GM21529 (cell line): ENCODE results near the gene SUSD2.
"Not testable (repeated sequence)": the region's sequence is repeated elsewhere in the genome, so short reads cannot be mapped to it uniquely, and the experiment has no call there.

ENCODE experiments used
- ATAC-seq: cut with Tn5 transposase; IDR thresholded peaks from one replicate; pipeline ENCODE4 v1.9.1; 2021; ENCODE audit not compliant: unreplicated experiment

SUSD2 gene

GRCh38 chr22:24210409-24210808 is 29.1 kb downstream of the SUSD2 start:
- not testable (repeated sequence) for ATAC-seq

- ATAC-seq, result not testable (repeated sequence)
Observed at GRCh38 chr22:24211716-24212115, 30.4 kb downstream of the SUSD2 start.

- ATAC-seq, result not testable (repeated sequence)
Observed at GRCh38 chr22:24213111-24213510, 31.8 kb downstream of the SUSD2 start.

- no peak for ATAC-seq
Observed at GRCh38 chr22:24214467-24215285, 33.4 kb downstream of the SUSD2 start.

- no peak for ATAC-seq
Observed at GRCh38 chr22:24216541-24217209, 35.4 kb downstream of the SUSD2 start.

GRCh38 chr22:24217384-24217783 is 36.1 kb downstream of the SUSD2 start:
- ATAC-seq, result no peak

- ATAC-seq, result no peak
Observed at GRCh38 chr22:24219750-24220149, 38.5 kb downstream of the SUSD2 start.

- ATAC-seq, result no peak
Observed at GRCh38 chr22:24224468-24224867, 43.2 kb downstream of the SUSD2 start.

- ATAC-seq, result no peak
Observed at GRCh38 chr22:24225044-24225601, 43.8 kb downstream of the SUSD2 start.

- ATAC-seq, result no peak
Observed at GRCh38 chr22:24225951-24226350, 44.7 kb downstream of the SUSD2 start.

- no peak for ATAC-seq
Observed at GRCh38 chr22:24230911-24231656, 49.8 kb downstream of the SUSD2 start.

- no peak for ATAC-seq
Observed at GRCh38 chr22:24231706-24232105, 50.4 kb downstream of the SUSD2 start.

- ATAC-seq, result no peak
Observed at GRCh38 chr22:24232124-24232523, 50.8 kb downstream of the SUSD2 start.

- ATAC-seq, result no peak
Observed at GRCh38 chr22:24232725-24233124, 51.4 kb downstream of the SUSD2 start.

- no peak for ATAC-seq
Observed at GRCh38 chr22:24233235-24233634, 51.9 kb downstream of the SUSD2 start.

- ATAC-seq, result no peak
Observed at GRCh38 chr22:24233816-24234215, 52.5 kb downstream of the SUSD2 start.

- ATAC-seq, result no peak
Observed at GRCh38 chr22:24235315-24235714, 54.0 kb downstream of the SUSD2 start.

GRCh38 chr22:24236656-24237055 is 55.4 kb downstream of the SUSD2 start:
- ATAC-seq, result no peak

- not testable (repeated sequence) for ATAC-seq
Observed at GRCh38 chr22:24238101-24238694, 56.9 kb downstream of the SUSD2 start.
